ENCODE data around the gene KIRREL3. TPM values are rescaled to one million over a fixed set of nuclear protein-coding genes. Genes with fewer than 3 reads are reported as not detected.

The KIRREL3 gene
- total and polyA plus RNA-seq, 2 of the 4 experiments (the other 2 are of a cell fraction): 10.9 to 15.9 TPM

- Histone ChIP-seq H3K56ac (ENCODE audit: extremely low read depth, insufficient read depth, low read length) (no peak overlapping the region), H2BK15ac (ENCODE audit: low read depth, low read length) (no peak overlapping the region), H3K4me3 (ENCODE audit: insufficient read depth, low read depth, low read length) (no peak overlapping the region), H2BK120ac (ENCODE audit: low read depth, low read length) (no peak overlapping the region), H3K9ac (ENCODE audit: low read depth, low read length) (no peak overlapping the region), H2AFZ (replicated peaks; ENCODE audit: low read length, poor library complexity) (no peak overlapping the region), H3K27me3 (ENCODE audit: control insufficient read depth, insufficient read depth, low read length) (no peaks in the 10 kb centered on the region), H3K14ac (replicated peaks; ENCODE audit: low read depth, low read length) (no peak overlapping the region), H3K9me3 (ENCODE audit: control insufficient read depth, insufficient read depth, low read length) (no peaks in the 10 kb centered on the region), H4K20me1 (ENCODE audit: insufficient read depth, low read length) (no peaks in the 10 kb centered on the region), H3K79me1 (ENCODE audit: low read depth in 1 of 2, low read length in 2 of 2) (0 out of 4 replicates have a peak, but pooled peaks cover 3 to 5% of the 10 kb centered on the region in 2 experiments), H3K4me2 (ENCODE audit: low read depth, low read length) (no peak overlapping the region), H3K18ac (ENCODE audit: low read depth, low read length) (no peak overlapping the region), H3K23ac (ENCODE audit: low read depth, low read length) (no peak overlapping the region), H2BK5ac (ENCODE audit: low read depth, low read length, poor library complexity, severe bottlenecking) (no peak overlapping the region), H2BK20ac (ENCODE audit: low read depth, low read length) (no peak overlapping the region), H2AK9ac (replicated peaks; ENCODE audit: low read depth, low read length, poor library complexity) (no peak overlapping the region), H3K4ac (ENCODE audit: low read depth, low read length) (no peak overlapping the region), H3K36me3 (ENCODE audit: control insufficient read depth, insufficient read depth, low read length) (no peaks in the 10 kb centered on the region), H4K5ac (ENCODE audit: low read depth, low read length) (no peak overlapping the region), H3K4me1 (ENCODE audit: control insufficient read depth, insufficient read depth, low read length) (peaks cover 4% of the 10 kb centered on the region), H3K27ac (ENCODE audit: insufficient read depth, low read length) (no peak overlapping the region), H3K9me1 (ENCODE audit: insufficient read depth, low read length) (0 out of 2 replicates have a peak, but pooled peaks cover 4% of the 10 kb centered on the region), H2AK5ac (ENCODE audit: low read depth, low read length) (no peak overlapping the region), H4K8ac (ENCODE audit: low read depth in 2 of 2, low read length in 2 of 2) (no peak overlapping the region), H4K91ac (ENCODE audit: insufficient read depth, low read depth, low read length) (no peak overlapping the region)
- ATAC-seq (ENCODE audit: low read depth): no peak
- WGBS, 2 experiments (ENCODE audit: extremely low coverage in 2 of 2, insufficient read length in 1 of 2): no CpG with 5 or more reads among the region's 4 CpGs
- dilution Hi-C loops (cut with HindIII; ENCODE audit: low sequenced_read_pairs, unreplicated experiment) (no loop called here), in situ Hi-C loops (cut with MboI; ENCODE audit: low sequenced_read_pairs) (no loop called here), intact Hi-C loops (cut with micrococcal nuclease) (no loop called here)
- DNase-seq: no peak
- no TSS peak for BruUV-seq (replicated peaks)
- ChIA-PET CTCF (interaction anchor here (1.0 to 1.3 kb wide), 2 partner anchors 8 to 129 kb away, joined by 3 read pairs; no protein-coding TSS in a partner anchor), POLR2A (ENCODE audit: unreplicated experiment) (no interaction called here)
- TF ChIP-seq FOS (IDR thresholded peaks at IDR 0.05; ENCODE audit: low read depth, low read length): no peak
- TF ChIP-seq POLR2A (IDR thresholded peaks at IDR 0.05; ENCODE audit: low read depth, low read length): no peak
- no peak for TF ChIP-seq RFX5 (IDR thresholded peaks at IDR 0.05; ENCODE audit: low read depth, low read length)
- no peak for TF ChIP-seq MAZ (IDR thresholded peaks at IDR 0.05; ENCODE audit: borderline replicate concordance, low read depth, low read length)
- no peak for TF ChIP-seq CTCF (conservative IDR thresholded peaks at IDR 0.05; ENCODE audit: low read depth, low read length)
- TF ChIP-seq USF2 (IDR thresholded peaks at IDR 0.05; ENCODE audit: low read depth, low read length): no peak
- no peak for TF ChIP-seq BHLHE40 (IDR thresholded peaks at IDR 0.05; ENCODE audit: low read depth, low read length)
- TF ChIP-seq RCOR1 (IDR thresholded peaks at IDR 0.05; ENCODE audit: insufficient replicate concordance, low read length): no peak
- TF ChIP-seq CHD1 (IDR thresholded peaks at IDR 0.05; ENCODE audit: low read depth, low read length): no peak
- no peak for TF ChIP-seq ELK1 (IDR thresholded peaks at IDR 0.05; ENCODE audit: borderline replicate concordance, low read depth, low read length)
- TF ChIP-seq MAFK (IDR thresholded peaks at IDR 0.05; ENCODE audit: low read depth, low read length): no peak
- no peak for TF ChIP-seq MXI1 (IDR thresholded peaks at IDR 0.05; ENCODE audit: borderline replicate concordance, low read depth, low read length)
- no peak for TF ChIP-seq CEBPB (IDR thresholded peaks at IDR 0.05; ENCODE audit: low read depth, low read length)
Observed at GRCh38 chr11:126742582-126742981, 258.0 kb downstream of the KIRREL3 start.

Data from IMR-90 (cell line).